GM18861 (cell line): ENCODE results near the gene CD3E.

Experiments used
- ATAC-seq: cut with Tn5 transposase; IDR thresholded peaks from one replicate; pipeline ENCODE4 v1.9.1; 2021; ENCODE audit not compliant: unreplicated experiment

The CD3E gene

DNA sequence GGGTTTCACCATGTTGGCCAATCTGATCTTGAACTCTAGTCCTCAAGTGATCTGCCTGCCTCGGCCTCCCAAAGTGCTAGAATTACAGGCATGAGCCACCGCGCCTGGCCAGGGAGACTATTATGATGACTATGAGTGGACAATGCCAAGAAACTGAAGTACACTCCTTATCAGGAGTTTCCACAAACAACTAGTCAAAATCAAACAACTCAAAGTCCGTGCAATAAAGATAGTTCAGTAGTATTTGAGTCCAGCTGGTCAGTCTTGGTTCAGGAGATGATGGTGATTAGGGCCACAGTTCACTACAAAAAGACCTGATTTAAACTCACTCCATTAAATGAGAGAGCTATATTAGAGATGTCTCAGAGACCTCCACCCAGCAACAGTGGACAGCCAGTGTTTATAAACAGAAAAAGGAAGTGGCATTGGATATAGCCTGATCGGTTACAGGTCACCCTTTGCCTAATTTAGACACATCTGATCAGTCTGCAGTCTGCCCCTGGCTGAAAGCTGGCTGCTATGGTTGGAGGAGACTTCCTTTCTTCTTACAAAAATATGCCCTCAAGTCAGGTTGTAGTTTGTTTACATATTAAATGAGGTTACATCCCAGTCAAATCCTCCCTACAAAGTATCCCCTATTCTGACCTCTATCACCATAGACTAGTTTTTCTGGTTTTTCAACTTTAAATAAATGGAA lies 17.0 kb downstream of the CD3E start:
- no peak for ATAC-seq

DNA sequence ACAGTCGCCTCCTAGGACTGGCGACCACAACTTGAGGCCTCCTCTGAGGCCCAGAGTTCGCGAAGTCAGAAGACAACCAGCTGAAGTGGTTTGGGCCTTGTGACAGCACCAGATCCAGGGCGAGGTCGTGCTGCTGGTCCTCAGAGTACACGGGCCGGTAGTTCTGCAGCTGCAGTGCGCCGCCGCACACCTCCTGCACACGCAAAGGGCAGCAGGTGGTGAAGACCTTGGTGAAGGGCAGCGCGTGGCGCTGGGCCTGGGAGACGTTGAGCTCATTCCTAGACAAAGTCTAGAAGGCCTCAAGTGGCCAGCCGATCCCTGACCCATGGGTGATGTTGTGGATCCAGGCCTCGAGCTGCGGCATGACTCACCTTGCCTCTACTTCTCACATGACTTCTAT lies 18.2 kb downstream of the CD3E start:
- no peak for ATAC-seq

DNA sequence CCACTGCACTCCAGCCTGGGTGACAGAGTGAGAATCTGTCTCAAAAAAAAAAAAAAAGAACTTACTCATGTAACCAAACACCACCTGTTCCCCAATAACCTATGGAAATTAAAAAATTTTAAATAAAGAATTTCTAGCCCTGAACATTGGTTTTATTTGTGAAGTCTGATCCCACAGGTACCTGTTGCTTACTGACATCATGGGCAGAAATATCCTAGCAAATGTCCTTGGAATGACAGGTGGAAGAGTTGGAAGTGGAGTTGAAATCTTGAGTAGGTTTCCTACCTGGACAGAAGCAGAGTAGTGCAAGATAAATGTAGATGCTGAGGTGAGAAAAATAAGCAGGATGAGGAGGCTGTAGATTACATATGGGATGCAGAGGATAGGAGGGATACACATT lies 20.8 kb downstream of the CD3E start:
- no peak for ATAC-seq

DNA sequence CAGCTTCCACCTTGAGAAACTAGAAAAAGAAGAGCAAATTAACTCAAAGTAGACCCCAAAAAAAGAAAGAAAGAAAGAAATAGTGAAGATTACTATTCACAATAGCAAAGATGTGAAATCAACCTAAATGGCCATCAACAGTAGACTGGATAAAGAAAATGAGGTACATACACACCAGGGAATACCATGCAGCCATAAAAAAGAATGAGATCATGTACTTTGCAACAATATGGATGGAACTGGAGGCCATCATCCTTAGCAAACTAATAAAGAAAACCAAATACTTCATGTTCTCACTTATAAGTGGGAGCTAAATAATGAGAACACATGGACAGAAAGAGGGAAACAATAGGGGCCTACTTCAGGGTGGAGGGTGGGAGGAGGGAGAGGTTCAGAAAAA lies 24.2 kb downstream of the CD3E start:
- ATAC-seq = no peak

DNA sequence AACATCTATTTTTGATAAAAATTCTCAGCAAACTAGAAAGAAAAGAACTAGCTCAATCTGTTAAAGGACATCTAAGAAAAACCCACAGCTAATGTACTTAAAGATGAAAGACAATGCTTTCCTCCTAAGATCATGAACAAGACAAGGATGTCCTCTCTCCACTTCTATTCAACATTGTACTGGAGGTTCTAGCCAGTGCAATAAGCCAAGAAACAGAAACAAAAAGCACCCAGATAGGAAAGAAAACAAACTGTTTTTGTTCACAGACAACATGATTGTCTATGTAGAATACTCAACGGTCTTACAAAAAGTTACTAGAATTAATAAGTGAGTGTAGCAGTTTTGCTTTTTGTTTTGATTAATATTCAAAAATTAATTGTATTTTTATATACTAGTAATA lies 30.2 kb downstream of the CD3E start:
- ATAC-seq = no peak

DNA sequence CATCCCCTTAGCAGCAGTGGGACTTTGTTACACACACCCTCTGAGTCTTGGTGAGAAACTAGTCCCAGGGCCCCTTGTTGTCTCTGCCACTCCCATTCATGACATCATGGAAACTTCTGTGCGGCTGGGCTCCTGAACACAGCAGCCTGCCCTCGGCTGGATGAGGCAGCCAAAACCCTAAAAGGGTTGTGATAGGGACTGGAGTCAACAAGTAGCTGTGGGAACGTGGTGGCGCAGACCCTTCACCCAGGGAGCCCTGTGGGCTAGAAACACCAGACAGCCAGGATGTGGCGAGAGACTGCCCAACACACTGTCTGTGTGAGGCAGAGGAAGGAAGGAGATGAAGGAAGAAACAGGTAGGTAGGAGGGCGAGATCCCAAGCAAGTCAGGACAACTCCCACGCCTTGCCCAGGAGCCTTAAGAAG lies 34.1 kb downstream of the CD3E start:
- no peak for ATAC-seq

DNA sequence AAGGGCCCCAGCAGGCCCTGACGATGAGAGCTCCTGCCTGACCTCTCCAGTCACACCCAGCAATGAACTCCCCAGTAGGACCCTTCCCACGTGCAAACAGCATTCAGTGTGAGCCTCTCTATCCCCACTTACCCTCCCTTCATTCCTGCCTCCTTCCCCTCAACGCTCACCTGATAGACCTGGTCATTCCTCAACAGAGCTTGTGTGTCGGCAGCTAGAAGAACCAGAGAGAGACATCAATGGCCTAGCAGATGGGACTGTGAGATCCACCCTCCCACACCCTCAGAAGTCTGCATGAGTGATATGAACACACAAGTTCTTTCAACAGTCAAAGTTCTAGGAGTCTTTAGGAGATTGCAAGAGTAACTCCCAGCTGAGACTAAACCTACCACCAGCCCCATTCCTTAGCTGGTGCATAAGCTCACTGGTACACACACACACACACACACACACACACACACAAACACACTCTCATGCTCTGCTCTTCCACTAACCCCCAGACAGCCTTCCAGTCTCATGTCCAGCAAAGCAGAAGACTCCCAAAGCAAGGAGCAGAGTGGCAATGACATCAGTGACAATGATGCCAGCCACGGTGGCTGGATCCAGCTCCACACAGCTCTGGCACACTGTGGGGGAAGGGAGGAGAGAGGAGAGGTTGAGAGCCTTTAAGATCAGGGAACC lies 34.9 kb downstream of the CD3E start:
- no peak for ATAC-seq

DNA sequence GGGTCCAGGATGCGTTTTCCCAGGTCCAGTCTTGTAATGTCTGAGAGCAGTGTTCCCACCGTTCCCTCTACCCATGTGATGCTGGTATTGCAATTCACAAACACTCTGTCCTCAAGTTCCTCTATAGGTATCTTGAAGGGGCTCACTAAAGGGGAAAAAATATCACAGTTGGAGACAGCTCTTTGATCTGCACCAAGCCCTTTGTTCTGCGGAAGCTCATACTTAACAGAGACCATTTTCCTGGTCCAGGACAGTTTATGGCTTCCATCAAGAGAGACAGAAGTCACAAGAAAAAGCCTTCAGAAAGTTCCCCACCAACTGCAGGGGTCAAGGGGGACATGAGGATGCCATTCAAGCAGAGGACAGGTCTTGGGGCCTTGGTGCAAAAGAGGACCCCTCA lies 35.9 kb downstream of the CD3E start:
- ATAC-seq = no peak

DNA sequence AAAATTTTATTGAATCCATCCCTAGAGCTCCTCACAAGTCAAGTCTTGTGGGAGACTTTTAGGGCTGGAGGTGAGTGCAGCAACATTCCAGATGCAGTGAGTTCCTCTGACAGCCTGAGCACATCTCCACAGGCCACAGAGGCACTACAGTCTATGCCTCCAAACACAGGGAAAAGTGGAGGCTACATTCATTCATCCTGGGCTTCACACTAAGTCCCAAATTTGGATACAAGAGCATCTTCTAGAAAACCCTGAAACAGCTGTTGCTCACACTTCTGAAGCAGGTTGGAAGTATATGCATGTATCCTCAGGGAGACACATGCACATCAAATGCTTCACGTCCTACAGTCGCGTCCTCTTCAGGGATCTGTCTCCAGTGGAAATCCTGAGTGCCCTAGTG lies 36.7 kb downstream of the CD3E start:
- ATAC-seq = no peak

DNA sequence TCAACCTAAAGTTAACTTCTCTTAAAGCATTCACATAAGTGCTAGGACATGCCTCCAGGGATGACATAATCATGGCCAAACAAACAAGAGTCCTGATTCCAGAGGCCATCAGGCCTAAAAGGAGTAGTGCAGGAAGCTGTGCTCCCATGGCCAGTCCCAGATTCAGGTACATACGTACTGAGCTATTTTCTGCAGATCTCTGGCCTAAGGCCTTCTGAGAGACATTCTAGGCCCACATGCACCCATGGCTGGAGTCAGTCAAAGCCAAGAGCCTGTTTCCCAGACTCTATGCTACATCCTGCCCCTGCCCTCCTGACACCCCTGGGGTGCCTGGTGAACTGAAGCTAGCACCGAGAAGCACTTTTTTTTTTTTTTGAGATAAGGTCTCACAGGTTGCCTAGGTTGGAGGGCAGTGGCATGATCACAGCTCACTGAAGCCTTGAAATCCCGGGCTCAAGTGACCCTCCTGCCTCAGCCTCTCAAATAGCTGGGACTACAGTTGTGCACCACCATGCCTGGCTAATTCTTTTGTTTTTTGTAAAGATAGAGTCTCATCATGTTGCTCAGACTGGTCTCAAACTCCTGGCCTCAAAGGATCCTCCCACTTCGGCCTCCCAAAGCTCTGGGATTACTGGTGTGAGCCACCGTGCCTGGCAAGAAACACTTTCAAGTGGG lies 37.4 kb downstream of the CD3E start:
- no peak for ATAC-seq

DNA sequence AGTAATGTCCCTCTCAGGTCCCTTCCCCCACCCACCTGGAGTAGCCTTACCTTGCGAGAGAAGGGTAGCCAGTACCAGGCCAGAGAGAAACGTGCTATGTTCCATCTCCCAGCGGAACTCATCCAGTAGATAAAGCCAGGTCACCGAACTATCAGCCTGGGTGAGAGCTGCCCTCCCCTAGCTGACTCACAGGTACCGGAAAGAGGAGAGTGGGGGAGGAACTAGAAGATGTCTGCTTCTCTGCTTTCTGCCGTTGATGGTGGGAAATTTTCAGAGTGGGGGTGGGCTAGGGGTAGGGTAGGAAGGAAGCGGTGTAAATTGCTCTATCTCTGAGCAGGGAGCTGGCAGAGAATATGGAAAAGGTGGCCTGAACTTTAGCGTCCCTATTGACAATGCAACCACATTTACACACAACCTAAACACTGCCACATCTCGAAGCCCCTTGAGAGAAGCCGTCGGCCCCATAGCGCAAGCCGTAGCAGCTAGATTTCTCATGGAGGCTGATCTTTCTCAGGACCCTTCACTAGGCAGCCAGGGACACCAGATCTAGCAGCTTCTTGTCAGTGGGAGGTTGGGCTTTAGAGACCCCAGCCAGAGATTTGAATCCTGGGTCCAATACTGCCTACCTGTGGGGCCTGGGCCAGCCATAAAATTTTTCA lies 38.1 kb downstream of the CD3E start, which contains the start of gene CD3D:
Gene CD3D (minus strand): TSS at position 203 of the 659 bp plus-strand sequence. CDS start 98 bp downstream, at position 105.
- ATAC-seq = no peak

DNA sequence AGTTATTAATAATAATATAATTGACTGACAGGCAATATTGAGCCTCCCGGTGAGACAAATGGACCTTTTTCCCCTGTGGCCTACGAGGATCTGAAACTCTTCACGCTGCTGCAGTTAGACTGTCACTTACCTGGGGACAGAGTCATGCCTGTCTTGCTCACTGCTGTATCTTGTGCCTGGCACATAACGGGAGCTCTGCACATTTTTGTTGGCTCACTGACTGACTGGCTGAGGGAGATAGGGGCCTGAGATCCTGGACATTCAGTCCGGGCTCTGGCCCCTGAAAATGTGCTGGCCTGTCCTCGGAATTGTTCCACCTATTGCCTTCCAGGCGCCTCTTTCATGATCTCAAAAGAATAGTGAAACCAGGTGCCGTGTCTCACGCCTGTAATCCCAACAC lies 38.7 kb downstream of the CD3E start:
- ATAC-seq = no peak

DNA sequence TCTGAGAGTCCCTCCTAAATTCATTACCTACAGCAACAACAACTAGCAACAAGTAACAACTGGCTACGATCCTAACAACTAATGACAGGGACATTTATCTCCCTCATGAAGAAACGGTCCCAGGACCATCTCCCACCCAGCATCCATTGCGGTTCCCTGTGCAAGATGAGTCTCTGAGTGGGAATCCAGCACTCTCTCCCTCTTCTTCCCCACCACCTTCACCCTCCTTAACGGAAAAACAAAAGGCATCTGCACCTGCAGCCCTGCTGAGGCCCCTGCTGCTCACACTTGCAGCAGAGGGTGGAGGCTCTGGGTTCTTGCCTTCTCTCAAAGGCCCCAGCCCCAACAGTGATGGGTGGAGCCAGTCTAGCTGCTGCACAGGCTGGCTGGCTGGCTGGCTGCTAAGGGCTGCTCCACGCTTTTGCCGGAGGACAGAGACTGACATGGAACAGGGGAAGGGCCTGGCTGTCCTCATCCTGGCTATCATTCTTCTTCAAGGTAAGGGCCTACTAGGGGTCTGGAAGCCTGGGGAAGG lies 39.5 kb downstream of the CD3E start, which contains the start of gene CD3G:
Gene CD3G (plus strand): TSS at position 364 of the 535 bp plus-strand sequence. CDS start 80 bp downstream, at position 444.
- no peak for ATAC-seq

DNA sequence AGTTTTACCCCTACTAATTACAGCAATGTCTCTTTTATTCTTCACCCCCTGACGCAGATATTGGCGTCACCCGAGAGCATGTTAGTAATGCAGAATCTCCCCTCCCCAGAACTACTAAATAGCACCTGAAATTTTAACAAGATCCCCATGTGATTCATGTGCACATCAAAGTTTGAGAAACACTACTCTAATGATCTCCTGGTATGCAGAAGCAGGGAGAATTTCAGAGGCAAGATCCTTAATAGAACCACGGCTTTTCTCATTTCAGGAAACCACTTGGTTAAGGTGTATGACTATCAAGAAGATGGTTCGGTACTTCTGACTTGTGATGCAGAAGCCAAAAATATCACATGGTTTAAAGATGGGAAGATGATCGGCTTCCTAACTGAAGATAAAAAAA lies 44.9 kb downstream of the CD3E start:
- ATAC-seq = no peak

DNA sequence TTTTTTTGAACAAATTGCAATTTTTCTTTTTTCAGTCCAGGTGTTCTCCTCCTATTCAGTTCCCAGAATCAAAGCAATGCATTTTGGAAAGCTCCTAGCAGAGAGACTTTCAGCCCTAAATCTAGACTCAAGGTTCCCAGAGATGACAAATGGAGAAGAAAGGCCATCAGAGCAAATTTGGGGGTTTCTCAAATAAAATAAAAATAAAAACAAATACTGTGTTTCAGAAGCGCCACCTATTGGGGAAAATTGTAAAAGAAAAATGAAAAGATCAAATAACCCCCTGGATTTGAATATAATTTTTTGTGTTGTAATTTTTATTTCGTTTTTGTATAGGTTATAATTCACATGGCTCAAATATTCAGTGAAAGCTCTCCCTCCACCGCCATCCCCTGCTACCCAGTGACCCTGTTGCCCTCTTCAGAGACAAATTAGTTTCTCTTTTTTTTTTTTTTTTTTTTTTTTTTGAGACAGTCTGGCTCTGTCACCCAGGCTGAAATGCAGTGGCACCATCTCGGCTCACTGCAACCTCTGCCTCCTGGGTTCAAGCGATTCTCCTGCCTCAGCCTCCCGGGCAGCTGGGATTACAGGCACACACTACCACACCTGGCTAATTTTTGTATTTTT lies 48.7 kb downstream of the CD3E start:
- no peak for ATAC-seq

DNA sequence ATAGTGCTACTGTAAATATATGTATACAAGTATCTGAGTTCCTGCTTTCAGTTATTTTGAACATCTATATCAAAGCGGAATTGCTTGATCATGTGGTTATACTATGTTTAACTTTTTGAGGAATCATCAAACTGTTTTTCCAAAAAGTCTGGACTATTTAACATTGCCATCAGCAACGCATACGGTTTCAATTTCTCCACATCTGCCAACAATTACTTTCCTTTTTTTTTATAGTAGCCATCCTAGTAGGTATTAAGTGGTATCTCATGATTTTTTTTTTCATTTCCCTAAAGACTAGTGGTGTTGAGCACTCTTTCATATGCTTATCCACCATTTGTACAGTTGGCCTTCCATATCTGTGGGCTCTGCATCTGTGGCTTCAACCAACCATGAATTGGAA lies 53.5 kb downstream of the CD3E start:
- ATAC-seq = no peak

DNA sequence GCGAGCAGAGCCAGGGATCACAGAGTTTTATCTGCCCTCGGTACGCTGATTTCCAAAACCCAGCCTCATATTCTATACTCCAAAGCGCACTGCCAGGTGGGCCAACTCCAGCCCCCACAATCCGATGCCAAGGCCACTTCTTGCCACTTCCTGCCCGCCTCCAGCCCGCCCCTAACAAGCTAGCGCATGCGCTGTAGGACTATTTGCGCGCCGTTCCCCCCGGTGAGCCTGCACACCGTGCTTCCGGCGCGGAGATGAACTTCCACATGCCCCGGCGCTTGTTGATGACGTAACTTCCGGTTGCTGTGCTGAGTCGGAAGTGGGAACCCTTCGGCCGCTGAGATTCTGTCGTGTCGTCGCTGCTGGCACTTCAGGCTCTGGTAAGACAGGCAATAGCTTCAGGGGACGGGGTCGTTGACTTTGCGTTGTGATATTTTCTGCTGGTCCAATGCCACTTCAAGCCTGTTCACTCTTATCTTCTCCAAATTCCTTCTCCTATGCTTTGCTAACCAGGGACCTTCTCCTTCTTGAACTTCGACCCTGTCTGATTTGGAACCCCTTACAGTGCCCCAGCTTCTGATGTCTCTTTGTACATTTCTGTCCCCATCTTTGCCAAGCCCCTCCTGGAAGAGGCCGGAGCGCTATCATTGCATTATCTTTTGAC lies 54.9 kb downstream of the CD3E start, which contains the start of gene UBE4A:
Gene UBE4A (plus strand): TSS at position 306 of the 664 bp plus-strand sequence. CDS start 5,481 bp downstream, outside the sequence.
- ATAC-seq = peak; percentile 75

DNA sequence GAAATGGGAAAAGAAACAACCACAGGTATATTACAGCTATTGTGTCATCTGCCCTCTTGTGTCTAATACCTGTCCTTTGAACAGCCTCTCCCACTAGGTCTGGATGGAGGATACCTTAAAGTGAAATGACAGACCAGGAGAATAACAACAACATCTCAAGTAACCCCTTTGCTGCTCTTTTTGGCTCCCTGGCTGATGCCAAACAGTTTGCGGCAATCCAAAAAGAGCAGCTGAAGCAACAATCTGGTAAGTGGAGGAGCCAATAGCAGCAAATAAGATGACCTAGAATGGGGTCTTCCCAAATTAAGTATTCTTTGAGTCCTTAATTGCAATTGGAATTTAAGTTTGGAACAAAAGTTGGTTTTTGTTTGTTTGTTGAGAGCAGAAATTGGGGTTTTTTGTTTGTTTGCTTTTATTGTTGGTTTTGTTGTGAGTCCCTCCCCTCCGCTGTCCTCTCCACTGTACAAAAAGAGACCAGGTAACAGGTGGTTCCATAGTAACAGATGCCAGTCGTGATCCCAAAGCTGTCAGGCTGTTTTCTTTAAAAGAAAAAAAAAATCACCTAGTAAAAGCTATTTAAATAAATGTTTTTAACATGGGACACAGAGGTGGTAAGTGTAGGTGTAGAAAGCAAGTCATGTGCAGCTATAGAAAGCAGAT lies 60.6 kb downstream of the CD3E start:
- ATAC-seq = no peak
